Activated CD4-positive, alpha-beta T cell treated with anti-CD3 and anti-CD28 coated beads for 48 hours (primary cell): ENCODE results near the gene SRGAP2C.
"Not testable (repeated sequence)": the region's sequence is repeated elsewhere in the genome, so short reads cannot be mapped to it uniquely, and the experiment has no call there.

Experiments
- DNase-seq: peaks from one replicate; pipeline ENCODE4 v3.0.0-alpha.2; 2020

SRGAP2C gene

GRCh38 chr1:121346654-121347053, 161.9 kb downstream of the SRGAP2C start:
- DNase-seq = not testable (repeated sequence)

- not testable (repeated sequence) for DNase-seq
Observed at GRCh38 chr1:121347476-121347875, 162.7 kb downstream of the SRGAP2C start.

GRCh38 chr1:121348115-121348514, 163.3 kb downstream of the SRGAP2C start:
- not testable (repeated sequence) for DNase-seq

- not testable (repeated sequence) for DNase-seq
Observed at GRCh38 chr1:121349332-121349967, 164.7 kb downstream of the SRGAP2C start.

- DNase-seq = not testable (repeated sequence)
Observed at GRCh38 chr1:121355711-121356420, 171.1 kb downstream of the SRGAP2C start.

- DNase-seq = not testable (repeated sequence)
Observed at GRCh38 chr1:121356819-121357218, 172.0 kb downstream of the SRGAP2C start.

GRCh38 chr1:121360531-121360930, 175.8 kb downstream of the SRGAP2C start:
- DNase-seq = not testable (repeated sequence)

- DNase-seq = not testable (repeated sequence)
Observed at GRCh38 chr1:121361451-121362233, 176.9 kb downstream of the SRGAP2C start.

GRCh38 chr1:121362234-121362883, 177.6 kb downstream of the SRGAP2C start:
- DNase-seq = peak; percentile 13

- not testable (repeated sequence) for DNase-seq
Observed at GRCh38 chr1:121365316-121365715, 180.5 kb downstream of the SRGAP2C start.

GRCh38 chr1:121365723-121366122, 180.9 kb downstream of the SRGAP2C start:
- peak; percentile 40 for DNase-seq

- DNase-seq = not testable (repeated sequence)
Observed at GRCh38 chr1:121366171-121366570, 181.4 kb downstream of the SRGAP2C start.

GRCh38 chr1:121368910-121369309, 184.1 kb downstream of the SRGAP2C start:
- DNase-seq = not testable (repeated sequence)

- not testable (repeated sequence) for DNase-seq
Observed at GRCh38 chr1:121369959-121370358, 185.2 kb downstream of the SRGAP2C start.

- DNase-seq = not testable (repeated sequence)
Observed at GRCh38 chr1:121374851-121375367, 190.1 kb downstream of the SRGAP2C start.

- DNase-seq = not testable (repeated sequence)
Observed at GRCh38 chr1:121376986-121377385, 192.2 kb downstream of the SRGAP2C start.

- not testable (repeated sequence) for DNase-seq
Observed at GRCh38 chr1:121378757-121379156, 194.0 kb downstream of the SRGAP2C start.

GRCh38 chr1:121384754-121385153, 200.0 kb downstream of the SRGAP2C start:
- DNase-seq = not testable (repeated sequence)

GRCh38 chr1:121385162-121385561, 200.4 kb downstream of the SRGAP2C start:
- not testable (repeated sequence) for DNase-seq

- not testable (repeated sequence) for DNase-seq
Observed at GRCh38 chr1:121385563-121386288, 201.0 kb downstream of the SRGAP2C start.

GRCh38 chr1:121386319-121386948, 201.7 kb downstream of the SRGAP2C start:
- not testable (repeated sequence) for DNase-seq
